GM18505 (cell line): ENCODE results near the gene RNF13.
A peak's percentile ranks its signal among the peaks of the same experiment; 100 is the strongest.
"Not testable (repeated sequence)": the region's sequence is repeated elsewhere in the genome, so short reads cannot be mapped to it uniquely, and the experiment has no call there.

Experiments used
- ATAC-seq: cut with Tn5 transposase; IDR thresholded peaks from one replicate; pipeline ENCODE4 v1.9.1; 2021; ENCODE audit not compliant: unreplicated experiment
- POLR2A ChIP-seq: IDR thresholded peaks from 4 replicates; pipeline ENCODE4 v1.6.1; 2011; ENCODE audit warnings: borderline replicate concordance; ENCODE audit not compliant: insufficient read depth, insufficient read length; ENCODE audit errors: extremely low read depth

The RNF13 gene

DNA sequence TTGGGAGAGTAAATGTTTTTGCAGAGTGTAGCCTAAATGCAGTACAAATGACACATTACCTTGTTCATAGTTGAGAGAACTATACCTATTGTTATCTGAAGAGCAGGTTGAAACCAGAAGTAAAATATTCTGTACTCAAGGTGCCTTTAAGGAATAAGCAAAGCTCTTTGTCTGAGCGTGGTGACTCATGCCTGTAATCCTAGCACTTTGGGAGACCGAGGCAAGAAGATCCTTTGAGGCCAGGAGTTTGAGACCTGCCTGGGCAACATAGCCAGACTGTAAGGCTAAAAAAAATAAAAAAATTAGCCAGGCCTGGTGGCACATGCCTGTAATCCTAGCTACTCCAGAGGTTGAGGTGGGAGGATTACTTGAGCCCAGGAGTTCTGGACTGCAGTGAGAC lies 2.2 kb upstream of the RNF13 start:
- ATAC-seq: no peak
- no peak for TF ChIP-seq POLR2A

DNA sequence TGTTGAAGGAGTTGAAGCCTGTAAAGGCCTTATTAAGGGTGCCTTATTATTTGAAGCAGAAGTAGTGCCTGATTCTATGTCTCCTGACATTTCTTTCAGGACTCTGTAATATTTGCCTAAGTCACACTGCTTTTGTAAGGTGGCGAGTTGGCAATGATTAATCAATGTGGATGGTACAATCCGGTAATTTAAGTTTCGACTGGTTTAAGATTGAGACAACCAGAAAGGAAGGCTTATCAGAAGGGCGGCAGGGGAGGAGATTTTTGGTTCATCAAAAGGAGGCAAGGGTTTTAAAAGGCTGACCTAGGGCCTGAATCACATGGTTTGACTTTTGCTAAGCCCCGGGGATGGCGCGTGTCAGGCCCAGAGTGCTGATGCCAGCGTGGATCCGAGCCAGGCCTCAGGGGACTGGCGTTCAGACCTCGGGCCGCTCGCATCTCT lies 830 bp upstream of the RNF13 start:
- ATAC-seq: no peak
- TF ChIP-seq POLR2A: no peak

DNA sequence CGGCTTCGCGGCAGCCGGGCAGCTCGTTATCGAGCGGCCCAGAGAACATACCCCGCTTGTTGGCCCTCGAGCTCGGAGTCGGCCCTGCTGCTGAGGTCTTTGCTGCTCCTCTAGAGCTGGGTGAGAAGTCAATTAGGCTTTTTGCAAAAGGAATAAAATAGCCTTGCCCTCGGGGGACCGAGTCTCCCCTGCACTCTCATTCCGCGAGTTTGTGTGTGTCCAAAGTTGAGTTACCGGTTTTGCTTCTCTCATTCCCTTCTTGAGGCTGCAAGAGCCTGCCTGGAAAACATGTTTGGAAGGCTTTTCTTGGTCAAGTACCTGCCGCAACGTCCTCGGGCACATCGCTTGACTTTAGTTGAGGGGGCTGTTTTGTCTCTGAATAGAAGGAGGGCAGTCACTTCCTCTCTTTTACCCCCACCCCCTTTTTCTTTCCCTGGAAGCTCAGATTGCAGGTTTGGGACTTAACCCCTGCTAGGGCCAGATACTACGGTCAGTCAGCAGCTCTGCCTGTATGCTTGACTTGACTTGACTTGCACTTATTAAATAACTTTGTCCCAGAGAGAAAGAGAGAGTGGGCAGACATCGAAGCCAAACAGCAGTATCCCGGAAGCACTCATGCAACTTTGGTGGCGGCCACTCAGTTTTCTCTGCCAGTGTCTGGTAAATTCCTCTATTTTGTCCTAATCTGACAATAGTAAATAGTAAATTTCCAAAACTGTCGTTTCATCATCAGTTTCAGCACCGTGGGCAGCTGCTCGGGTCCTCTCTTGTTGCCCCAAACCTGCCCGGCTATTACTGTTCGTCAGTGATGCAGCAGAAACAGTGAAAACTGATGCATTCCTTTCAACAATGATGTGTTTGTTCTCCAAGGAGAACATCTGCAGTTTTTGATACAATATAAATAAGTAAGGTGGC lies 609 bp downstream of the RNF13 start:
- ATAC-seq: peak; percentile 17

DNA sequence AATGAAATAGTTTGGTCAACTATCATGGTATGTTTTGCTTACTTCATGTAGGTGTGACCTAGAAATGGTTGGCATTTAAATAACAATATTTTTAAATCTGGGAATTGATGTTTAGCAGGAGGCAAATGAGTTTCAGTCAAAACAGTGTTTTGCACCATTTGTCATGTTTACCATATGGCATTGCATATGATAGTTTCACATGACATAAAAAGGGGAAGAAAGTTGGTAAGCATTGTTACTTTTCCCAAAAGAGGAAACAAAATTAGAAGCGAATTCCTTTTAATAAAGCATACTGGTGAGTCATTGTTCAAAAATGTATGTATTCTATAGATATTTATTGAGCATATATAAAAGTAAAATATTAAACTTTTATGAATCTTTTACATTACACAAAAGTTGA lies 2.3 kb downstream of the RNF13 start:
- no peak for TF ChIP-seq POLR2A
- no peak for ATAC-seq

More for the DNA sequence above, 609 bp downstream of the RNF13 start:
- TF ChIP-seq POLR2A: no peak

DNA sequence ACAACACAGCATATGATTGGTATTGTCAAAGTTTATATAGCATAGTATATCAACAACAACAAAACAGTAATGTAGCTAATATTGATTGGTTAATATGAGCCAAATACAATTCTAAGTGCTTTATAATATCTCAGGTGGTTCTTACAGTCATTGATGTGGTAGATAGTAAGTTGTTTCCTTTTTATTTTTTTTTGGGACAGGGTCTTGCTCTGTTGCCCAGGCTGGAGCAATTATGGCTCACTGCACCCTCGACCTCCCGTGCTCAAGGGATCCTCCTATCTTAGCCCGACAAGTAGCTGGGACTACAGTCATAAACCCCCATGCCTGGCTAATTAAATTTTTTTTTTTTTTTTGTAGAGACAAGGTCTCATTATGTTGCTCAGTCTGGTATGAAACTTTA lies 2.7 kb downstream of the RNF13 start:
- TF ChIP-seq POLR2A: no peak
- no peak for ATAC-seq

DNA sequence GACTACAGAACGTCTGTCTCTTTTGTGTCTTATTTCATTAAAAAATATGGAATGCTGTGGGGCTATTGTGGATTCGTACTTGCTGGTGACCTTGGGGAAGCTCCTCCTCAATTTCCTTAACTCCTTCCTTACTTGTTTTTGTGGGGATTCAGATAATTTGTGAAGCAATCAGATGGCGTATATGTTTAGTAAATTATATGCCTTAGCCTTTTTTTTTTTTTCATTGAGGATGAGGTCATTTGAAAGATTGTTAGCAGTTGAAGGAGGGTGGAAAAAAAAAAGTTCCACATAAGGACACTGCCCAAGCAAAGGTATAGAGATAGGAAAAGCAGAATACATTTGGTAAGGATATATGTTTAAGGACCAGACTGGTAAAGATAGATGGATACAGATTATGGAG lies 3.3 kb downstream of the RNF13 start:
- TF ChIP-seq POLR2A: no peak
- no peak for ATAC-seq

DNA sequence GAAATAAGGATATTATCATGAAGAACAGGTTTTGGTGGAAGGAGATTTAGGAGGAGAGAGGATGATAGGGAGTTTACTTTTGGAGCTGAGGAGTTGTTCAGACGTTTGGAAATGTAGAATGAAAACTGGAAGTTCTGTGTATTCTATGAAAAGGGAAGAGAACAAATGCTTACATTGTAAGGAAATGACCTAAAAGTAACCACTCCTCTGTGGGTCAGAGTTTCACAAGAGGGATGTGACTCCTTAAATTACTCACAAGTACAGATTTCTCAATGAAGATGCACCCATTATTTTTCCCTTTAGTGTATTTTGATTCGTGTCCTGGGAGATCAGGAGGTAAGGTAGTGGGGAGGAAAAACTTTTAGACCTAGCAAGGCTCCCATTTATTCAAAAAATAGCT lies 4.0 kb downstream of the RNF13 start:
- no peak for TF ChIP-seq POLR2A
- ATAC-seq: no peak

DNA sequence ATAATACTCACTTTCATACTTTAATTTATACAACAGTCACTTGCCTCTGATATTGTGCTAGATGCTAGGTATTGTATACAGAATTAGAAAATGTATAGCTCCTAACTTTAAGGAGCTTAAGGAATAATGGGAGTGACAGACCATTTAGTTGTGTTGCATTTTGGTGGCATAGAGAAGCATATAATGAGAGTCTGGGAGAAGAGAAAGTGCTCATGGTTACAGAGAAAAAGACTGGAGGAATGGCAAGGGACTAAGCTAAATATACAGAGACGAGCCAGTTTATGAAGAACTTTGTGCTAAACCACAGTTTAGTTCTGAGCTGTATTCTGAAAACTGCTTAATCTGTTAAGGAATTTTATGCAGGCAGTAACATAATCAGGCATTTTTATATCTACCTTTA lies 6.4 kb downstream of the RNF13 start:
- TF ChIP-seq POLR2A: no peak
- ATAC-seq: no peak

DNA sequence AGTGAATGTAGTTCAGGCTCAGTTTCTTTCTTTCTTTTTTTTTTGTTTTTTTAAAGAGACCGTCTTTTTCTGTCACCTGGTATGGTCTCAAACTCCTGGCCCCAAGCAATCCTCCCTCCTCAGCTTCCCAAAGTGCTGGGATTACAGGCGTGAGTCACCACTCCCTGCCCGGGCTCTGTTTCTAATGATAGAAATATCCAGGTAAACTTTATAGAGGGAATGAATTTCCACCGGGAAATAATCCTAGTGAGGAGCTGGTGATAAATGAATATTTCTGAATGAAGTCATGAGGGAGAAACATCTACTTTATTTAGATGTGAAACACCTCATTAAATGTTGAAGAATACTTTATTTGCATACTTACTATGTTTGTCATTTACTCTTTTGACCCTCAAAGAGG lies 7.2 kb downstream of the RNF13 start:
- no peak for TF ChIP-seq POLR2A
- no peak for ATAC-seq

DNA sequence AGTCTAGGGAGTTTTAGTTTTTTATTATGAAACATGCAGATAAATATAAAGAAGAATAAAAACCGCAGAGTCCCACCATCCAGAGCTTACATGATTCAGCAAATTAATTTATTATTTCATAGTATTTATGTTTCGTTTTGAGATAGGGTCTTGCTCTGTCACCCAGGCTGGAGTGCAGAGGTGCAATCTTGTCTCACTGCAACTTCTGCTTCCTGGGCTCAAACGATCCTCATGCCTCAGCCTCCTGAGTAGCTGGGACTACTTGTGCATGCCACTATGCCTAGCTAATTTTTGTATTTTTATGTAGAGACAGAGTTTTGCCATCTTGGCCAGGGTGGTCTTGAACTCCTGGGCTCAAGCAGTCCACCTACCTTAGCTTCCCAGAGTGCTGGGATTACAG lies 13.6 kb downstream of the RNF13 start:
- no peak for ATAC-seq
- no peak for TF ChIP-seq POLR2A

DNA sequence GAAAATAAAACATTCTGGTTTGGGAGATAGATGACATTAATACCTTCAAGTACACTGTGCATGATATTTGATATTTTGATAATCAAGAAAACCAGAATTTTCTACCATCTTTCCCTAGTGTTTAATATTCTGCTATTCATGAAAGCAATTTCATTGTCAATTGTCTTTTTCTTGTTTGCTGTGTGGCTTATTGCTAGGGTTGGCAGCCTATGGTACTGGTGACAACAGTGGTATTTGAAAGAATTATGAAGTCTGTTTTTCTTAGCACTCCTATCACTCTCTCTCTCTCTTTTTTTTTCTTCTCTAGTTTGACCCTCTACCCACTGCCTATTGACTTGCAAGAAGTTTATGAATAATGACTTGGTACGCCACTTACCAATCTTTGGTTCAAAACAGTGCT lies 15.4 kb downstream of the RNF13 start:
- no peak for ATAC-seq
- no peak for TF ChIP-seq POLR2A

DNA sequence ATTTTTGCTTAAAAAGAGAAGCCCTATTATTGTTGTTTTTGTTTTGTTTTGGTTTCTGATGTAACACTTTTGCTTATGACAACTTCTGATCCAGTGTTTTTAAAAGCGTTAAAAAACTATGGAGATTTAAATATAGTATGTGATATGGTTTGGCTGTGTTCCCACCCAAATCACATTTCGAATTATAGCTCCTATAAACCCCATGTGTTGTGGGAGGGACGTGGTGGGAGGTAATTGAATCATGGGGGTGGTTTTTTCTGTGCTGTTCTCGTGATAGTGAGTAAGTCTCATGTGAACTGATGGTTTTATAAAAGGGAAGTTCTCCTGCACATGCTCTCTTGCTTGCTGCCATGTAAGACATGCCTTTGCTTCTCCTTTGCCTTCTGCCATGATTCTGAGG lies 16.6 kb downstream of the RNF13 start:
- not testable (repeated sequence) for ATAC-seq

DNA sequence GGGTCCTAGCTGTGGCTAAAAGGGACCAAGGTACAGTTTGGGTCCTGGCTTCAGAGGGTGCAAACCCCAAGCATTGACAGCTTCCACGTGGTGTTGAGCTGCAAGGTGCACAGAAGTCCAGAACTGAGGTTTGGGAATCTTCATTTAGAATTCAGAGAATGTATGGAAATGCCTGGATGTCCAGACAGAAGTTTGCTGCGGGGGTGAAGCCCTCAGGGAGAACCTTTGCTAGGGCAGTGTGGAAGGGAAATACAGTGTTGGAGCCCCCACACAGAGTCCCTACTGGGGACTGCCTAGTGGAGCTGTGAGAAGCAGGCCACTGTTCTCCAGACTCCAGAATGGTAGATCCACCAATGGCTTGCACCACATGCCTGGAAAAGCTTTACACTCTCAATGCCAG lies 17.9 kb downstream of the RNF13 start:
- no peak for TF ChIP-seq POLR2A
- no peak for ATAC-seq

DNA sequence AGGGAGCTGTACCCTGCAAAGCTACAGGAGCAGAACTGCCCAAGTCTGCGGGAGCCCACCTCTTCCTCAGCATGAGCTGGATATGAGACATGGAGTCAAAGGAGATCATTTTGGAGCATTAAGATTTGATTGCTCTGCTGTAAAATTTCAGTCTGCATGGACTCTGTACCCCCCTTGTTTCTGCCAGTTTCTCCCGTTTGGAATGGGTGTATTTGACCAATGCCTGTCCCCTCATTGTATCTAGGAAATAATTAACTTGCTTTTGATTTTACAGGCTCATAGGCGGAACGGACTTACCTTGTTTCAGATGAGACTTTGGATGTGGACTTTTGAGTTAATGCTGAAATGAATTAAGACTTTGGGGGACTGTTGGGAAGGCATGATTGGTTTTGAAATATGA lies 18.3 kb downstream of the RNF13 start:
- TF ChIP-seq POLR2A: no peak
- ATAC-seq: no peak

DNA sequence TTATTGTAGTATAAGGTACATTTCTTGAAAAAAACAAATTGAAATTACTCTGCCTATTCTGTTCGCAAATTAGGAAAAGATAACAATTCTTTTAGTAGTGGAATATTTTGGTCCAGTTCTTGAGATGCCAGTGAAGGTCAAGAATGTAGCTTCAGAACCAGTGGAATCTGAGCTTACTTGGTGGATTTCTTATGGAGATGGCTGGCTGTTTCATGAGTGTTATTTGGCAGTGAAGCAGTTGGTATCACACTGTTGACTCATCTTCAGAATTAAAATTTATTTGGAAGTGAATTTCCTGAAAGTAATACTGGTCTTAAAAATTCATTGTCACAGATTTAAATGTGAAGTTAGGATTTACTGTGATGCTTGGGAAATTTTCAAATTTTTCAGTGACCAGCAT lies 19.1 kb downstream of the RNF13 start:
- TF ChIP-seq POLR2A: no peak
- ATAC-seq: no peak

DNA sequence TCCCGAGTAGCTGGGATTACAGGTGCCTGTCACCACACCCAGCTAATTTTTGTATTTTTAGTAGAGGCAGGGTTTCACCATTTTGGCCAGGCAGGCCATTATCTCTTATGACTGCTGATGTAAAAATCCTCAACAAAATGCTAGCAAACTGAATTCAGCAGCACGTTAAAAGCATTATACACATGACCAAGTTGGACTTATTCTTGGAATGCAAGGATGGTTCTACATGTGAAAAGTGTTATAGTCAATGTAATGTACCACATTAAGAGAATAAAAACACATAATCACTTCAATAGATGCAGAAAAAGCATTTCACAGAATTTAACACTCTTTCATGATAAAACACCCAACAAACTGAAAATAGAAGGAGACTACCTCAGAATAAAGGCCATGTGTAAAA lies 20.2 kb downstream of the RNF13 start:
- ATAC-seq: no peak

DNA sequence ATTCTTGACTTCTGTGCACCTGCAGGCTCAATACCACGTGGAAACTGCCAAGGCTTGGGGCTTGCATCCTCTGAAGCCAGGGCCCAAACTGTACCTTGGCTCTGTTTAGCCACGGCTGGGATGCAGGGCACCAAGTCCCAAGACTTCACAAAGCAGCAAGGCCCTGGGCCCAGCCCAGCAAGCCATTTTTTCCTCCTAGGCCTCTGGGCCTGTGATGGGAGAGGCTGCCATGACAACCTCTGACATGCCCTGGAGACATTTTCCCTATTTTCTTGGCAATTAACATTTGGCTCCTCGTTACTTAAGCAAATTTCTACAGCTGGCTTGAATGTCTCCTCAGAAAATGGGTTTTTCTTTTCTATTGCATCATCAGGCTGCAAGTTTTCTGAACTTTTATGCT lies 25.5 kb downstream of the RNF13 start:
- ATAC-seq: not testable (repeated sequence)

More for the DNA sequence above, 20.2 kb downstream of the RNF13 start:
- no peak for TF ChIP-seq POLR2A

DNA sequence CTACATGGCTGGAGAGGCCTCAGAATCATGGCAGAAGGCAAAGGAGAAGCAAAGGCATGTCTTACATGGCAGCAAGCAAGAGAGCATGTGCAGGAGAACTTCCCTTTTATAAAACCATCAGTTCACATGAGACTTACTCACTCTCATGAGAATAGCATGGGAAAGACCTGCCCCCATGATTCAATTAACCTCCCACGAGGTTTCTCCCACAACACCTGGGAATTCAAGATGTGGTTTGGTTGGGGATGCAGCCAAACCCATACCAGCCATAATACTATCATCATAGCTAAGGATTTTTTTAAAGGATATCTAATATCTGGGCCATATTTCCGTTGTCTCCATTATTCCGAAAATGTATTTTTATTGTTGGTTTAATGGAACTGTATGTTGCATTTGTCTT lies 26.5 kb downstream of the RNF13 start:
- not testable (repeated sequence) for ATAC-seq
